ENCODE results near the gene RECK. TPM values are rescaled to one million over a fixed set of nuclear protein-coding genes. Genes with fewer than 3 reads are reported as not detected.

RECK gene
- total RNA-seq, 3 donors from 2014 or later, result 12.7 to 25.6 (median 17.7) TPM

- H3K4me1 ChIP-seq, result peaks cover 4 to 8% of the 10 kb centered on the region in 2 donors
- no peak for TF ChIP-seq CTCF (IDR thresholded peaks at IDR 0.05)
- TF ChIP-seq POLR2A (IDR thresholded peaks at IDR 0.05), result no peak
- TF ChIP-seq POLR2AphosphoS5 (IDR thresholded peaks at IDR 0.05), result no peak
Observed at GRCh38 chr9:36150574-36151315, 114.0 kb downstream of the RECK start.

GRCh38 chr9:36151316-36152210 lies 114.8 kb downstream of the RECK start:
- no peaks in the 10 kb centered on the region for H3K9me3 ChIP-seq
- peaks cover 4 to 8% of the 10 kb centered on the region in 2 donors for H3K4me1 ChIP-seq
- DNase-seq (ENCODE audit: low spot score in 2 of 2), result no peak
- H3K27me3 ChIP-seq, result no peaks in the 10 kb centered on the region
- H3K4me3 ChIP-seq, result no peak overlapping the region
- TF ChIP-seq POLR2AphosphoS5 (IDR thresholded peaks at IDR 0.05) (peak in 1 of 3 donors; percentile 34), CTCF (IDR thresholded peaks at IDR 0.05) (no peak)
- intact Hi-C loops (cut with DNase I; ENCODE audit: low total_unique reads), result no loop called here
- H3K36me3 ChIP-seq, result no peaks in the 10 kb centered on the region
- peak overlapping the region; percentile 29 to 73 for H3K27ac ChIP-seq

More at GRCh38 chr9:36150574-36151315, 114.0 kb downstream of the RECK start:
- Histone ChIP-seq H3K27me3 (no peaks in the 10 kb centered on the region), H3K9me3 (no peaks in the 10 kb centered on the region), H3K27ac (peak overlapping the region in 1 of 2 donors; percentile 73), H3K36me3 (no peaks in the 10 kb centered on the region), H3K4me3 (no peak overlapping the region)
- no peak for DNase-seq (ENCODE audit: low spot score in 2 of 2)
- intact Hi-C loops (cut with DNase I; ENCODE audit: low total_unique reads), result no loop called here

- peaks cover 4 to 5% of the 10 kb centered on the region in 2 donors for H3K4me1 ChIP-seq
- TF ChIP-seq POLR2AphosphoS5 (IDR thresholded peaks at IDR 0.05), result no peak
- no peak for TF ChIP-seq CTCF (IDR thresholded peaks at IDR 0.05)
- no peak for TF ChIP-seq POLR2A (IDR thresholded peaks at IDR 0.05)
- H3K4me3 ChIP-seq, result no peak overlapping the region
- intact Hi-C loops (cut with DNase I; ENCODE audit: low total_unique reads), result no loop called here
- DNase-seq (ENCODE audit: low spot score in 2 of 2), result no peak
- no peaks in the 10 kb centered on the region for H3K27me3 ChIP-seq
- H3K9me3 ChIP-seq, result no peaks in the 10 kb centered on the region
- peak overlapping the region; percentile 67 to 86 for H3K27ac ChIP-seq
- H3K36me3 ChIP-seq, result no peaks in the 10 kb centered on the region
Observed at GRCh38 chr9:36152741-36153438, 116.2 kb downstream of the RECK start.

DNA sequence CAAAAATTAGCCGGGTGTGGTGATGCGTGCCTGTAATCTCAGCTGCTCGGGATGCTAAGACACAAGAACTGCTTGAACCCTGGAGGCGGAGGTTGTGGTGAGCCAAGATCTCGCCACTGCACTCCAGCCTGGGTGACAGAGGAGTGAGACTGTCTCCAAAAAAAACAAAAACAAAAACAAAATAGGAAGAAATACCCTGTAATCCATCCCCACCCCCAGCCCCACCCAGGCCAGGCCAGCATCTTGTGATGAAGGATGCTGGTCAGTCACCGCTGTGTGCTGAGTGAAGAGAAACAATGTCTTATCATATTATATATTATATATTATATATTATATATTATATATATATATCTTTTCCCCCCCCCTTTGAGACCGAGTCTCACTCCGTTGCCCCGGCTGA lies 117.0 kb downstream of the RECK start:
- Histone ChIP-seq H3K36me3 (no peaks in the 10 kb centered on the region), H3K27ac (peak overlapping the region; percentile 67 to 86), H3K9me3 (no peaks in the 10 kb centered on the region), H3K27me3 (no peaks in the 10 kb centered on the region), H3K4me1 (peaks cover 0 to 4% of the 10 kb centered on the region in 2 donors), H3K4me3 (no peak overlapping the region)
- intact Hi-C loops (cut with DNase I; ENCODE audit: low total_unique reads), result no loop called here
- TF ChIP-seq CTCF (IDR thresholded peaks at IDR 0.05) (no peak), POLR2AphosphoS5 (IDR thresholded peaks at IDR 0.05) (no peak), POLR2A (IDR thresholded peaks at IDR 0.05) (no peak)
- no peak for DNase-seq (ENCODE audit: low spot score in 2 of 2)

Measured in breast epithelium (tissue), 4 donors.